ENCODE measurements around the gene SLC6A1.
"Not testable (repeated sequence)": the region's sequence is repeated elsewhere in the genome, so short reads cannot be mapped to it uniquely, and the experiment has no call there.

SLC6A1 gene

GRCh38 chr3:11071096-11071755 is 78.7 kb downstream of the SLC6A1 start:
- DNase-seq, result no peak

DNA sequence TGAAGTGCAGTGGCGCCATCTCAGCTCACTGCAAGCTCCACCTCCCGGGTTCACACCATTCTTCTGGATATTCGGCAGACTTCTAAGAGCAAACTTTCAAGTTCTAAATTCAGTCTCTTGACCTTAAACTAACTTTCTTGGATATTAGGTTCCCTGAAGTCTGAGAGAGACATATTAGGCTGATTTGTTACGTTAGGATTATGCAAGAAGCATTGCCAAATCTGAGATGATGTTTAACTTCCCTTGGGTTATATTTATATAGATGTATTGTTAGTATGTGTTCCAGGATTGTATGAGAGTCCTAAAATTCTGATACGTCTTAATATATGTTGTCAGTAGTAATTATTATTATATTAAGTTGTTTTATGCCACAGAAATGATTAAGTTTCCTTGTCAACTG is 80.1 kb downstream of the SLC6A1 start:
- no peak for DNase-seq

DNA sequence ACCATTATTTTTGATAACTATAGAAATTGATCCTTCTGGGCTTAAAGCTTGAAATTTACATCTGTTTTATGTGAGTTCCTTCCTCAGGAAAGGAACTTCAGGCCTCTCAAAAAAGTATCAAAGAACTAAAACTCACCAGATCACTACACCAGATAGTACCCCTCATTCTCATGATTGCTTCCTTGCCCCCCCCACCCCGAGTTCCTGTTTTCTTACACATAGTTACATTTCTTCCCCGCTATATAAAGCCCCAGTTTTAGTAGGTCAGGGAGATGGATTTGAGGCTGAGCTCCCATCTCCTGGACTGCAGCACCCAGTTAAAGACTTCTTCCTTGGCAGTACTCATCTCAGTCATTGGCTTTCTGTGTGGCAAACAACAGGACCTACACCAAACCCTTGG is 81.5 kb downstream of the SLC6A1 start:
- no peak for DNase-seq

DNA sequence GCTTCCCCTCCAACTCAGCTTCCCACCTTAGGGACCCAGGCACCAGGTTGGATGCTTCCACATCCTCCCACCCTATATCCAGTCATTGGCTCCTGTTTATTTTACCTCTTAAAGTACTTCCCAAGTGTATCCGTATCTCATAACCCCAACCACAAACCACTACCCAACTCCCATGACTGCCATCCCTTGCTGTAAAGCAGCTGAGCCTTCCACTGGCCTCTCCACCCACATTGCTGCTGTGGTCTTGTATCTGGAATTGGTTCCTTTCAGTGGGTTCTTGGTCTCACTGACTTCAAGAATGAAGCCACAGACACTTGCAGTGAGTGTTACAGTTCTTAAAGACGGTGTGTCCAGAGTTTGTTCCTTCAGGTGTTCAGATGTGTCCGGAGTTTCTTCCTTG is 81.9 kb downstream of the SLC6A1 start:
- no peak for DNase-seq

DNA sequence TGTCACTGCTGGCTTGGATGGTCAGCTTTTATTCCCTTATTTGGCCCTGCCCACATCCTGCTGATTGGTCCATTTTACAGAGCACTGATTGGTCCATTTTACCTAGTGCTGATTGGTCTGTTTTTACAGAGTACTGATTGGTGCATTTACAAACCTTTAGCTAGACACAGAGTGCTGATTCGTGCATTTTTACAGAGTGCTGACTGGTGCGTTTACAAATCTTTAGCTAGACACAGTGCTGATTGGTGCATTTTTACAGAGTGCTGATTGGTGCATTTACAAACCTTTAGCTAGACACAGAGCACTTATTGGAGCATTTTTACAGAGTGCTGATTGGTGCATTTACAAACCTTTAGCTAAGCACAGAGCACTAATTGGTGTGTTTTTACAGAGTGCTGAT is 82.6 kb downstream of the SLC6A1 start:
- DNase-seq, result not testable (repeated sequence)

GRCh38 chr3:11076711-11077110 is 84.2 kb downstream of the SLC6A1 start:
- no peak for DNase-seq

- DNase-seq, result no peak
These were observed 84.9 kb downstream of the SLC6A1 start for GRCh38 chr3:11077466-11077865.

DNA sequence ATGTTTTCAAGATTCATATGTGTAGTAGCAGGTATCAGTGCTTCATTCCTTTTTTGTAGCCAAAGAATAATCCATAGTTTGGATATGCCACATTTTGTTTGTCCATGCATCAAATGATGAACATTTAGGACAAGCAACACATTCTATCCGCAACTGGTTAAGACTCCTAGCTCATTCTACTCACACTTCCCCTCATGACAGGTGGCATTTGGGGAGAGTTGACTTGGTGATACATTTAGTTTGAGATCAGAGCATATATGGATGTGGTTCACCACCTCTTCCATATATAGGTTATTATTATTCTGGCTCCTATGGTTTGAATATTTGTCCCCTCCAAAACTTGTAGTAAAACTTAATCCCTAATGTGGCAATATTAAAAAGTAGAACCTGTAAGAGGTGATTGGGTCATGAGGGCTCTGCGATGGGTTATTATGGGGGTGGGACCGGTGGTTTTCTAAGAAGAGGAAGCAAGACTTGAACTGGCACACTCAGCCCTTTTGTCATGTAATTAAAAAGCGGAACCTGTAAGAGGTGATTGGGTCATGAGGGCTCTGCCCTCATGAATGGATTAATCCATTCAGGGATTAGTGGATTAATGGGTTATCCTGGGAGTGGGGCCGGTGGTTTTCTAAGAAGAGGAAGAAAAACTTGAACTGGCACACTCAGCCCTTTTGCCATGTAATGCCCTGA is 86.4 kb downstream of the SLC6A1 start:
- no peak for DNase-seq

GRCh38 chr3:11080492-11080891 is 87.9 kb downstream of the SLC6A1 start:
- DNase-seq, result no peak

DNA sequence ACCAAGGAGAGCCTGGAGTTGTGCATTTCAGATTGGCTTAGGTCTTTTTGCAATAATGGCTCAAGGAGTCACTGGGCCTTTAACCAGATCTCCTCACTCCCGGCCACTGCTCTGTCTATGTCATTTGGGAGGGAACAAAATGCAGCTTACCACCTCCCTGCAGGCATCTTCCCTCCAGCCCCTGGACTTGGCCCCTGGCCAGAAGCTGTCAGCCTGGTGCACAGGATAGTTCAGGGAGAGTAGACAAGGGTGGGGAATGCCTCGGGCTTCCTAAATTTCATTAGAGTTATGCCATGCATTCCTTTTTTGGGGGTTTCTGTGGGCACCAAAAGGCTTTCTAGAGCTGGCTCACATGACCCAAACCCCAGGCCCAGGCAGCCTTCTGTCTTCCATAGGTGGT is 91.5 kb downstream of the SLC6A1 start:
- DNase-seq, result no peak

- DNase-seq, result no peak
These were observed 92.1 kb downstream of the SLC6A1 start for GRCh38 chr3:11084677-11085076.

- no peak for DNase-seq
These were observed 92.7 kb downstream of the SLC6A1 start for GRCh38 chr3:11085093-11085840.

DNA sequence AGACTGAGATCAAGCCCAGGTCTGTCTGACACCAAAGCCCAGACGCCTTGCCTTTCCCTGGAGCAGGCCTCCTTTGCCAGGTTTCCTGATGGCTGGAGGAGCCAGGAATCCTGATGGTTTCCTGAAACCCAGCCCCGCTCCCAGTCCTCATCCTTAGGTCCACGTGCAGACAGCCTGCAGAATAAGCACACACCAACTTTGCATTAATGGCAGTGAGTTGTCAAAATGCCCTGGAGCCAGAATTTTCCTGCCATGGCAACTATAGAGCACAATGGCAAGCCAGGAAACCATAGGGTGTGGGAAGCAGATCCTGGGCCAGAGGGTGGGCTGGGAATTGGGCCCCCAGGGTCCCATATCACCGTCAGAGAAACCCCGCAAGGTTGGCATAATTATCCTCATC is 94.3 kb downstream of the SLC6A1 start:
- DNase-seq, result no peak

- no peak for DNase-seq
These were observed 95.5 kb downstream of the SLC6A1 start for GRCh38 chr3:11088066-11088465.

- DNase-seq, result no peak
These were observed 96.3 kb downstream of the SLC6A1 start for GRCh38 chr3:11088831-11089230.
